ENCODE measurements around the gene GLIS1.

GRCh38 chr1:53777272-53777671, 38.3 kb upstream of the GLIS1 start:
- TF ChIP-seq CTCF (IDR thresholded peaks at IDR 0.05; ENCODE audit: low read depth, low read length, poor library complexity, severe bottlenecking) (no peak), EZH2phosphoT487 (IDR thresholded peaks at IDR 0.05; ENCODE audit: borderline replicate concordance, low read length) (no peak)

All from DOHH2 (cell line).